Liver (tissue), 9 donors: ENCODE results near the gene DIAPH2. TPM values are rescaled to one million over a fixed set of nuclear protein-coding genes. Genes with fewer than 3 reads are reported as not detected.

ENCODE experiments used
- DNase-seq: peaks from one replicate; pipeline ENCODE4 v3.0.0-alpha.2; 2017; ENCODE audit warnings: low spot score
- H3K27ac ChIP-seq, 2 donors: one replicate each; pipeline ENCODE4 v1.7.0; 2013; ENCODE audit warnings: inconsistent platforms in 2 of 2, low read length in 2 of 2, control low read depth in 1 of 2, low read depth in 1 of 2, mild to moderate bottlenecking in 1 of 2
- H3K27me3 ChIP-seq, 4 donors: one replicate each; pipeline versions ENCODE4 v1.6.1 to v1.7.0; 2013; ENCODE audit warnings: low read length in 3 of 4, inconsistent platforms in 1 of 4, mild to moderate bottlenecking in 1 of 4, moderate library complexity in 1 of 4; ENCODE audit not compliant: control insufficient read depth in 4 of 4, insufficient read depth in 4 of 4
- H3K36me3 ChIP-seq, 4 donors: one replicate each; pipeline versions ENCODE4 v1.6.1 to v1.7.0; 2013; ENCODE audit warnings: low read length in 3 of 4, mild to moderate bottlenecking in 3 of 4, low read depth in 1 of 4, moderate library complexity in 1 of 4; ENCODE audit not compliant: control insufficient read depth in 4 of 4, insufficient read depth in 3 of 4
- H3K4me1 ChIP-seq, 4 donors: one replicate each; pipeline versions ENCODE4 v1.6.1 to v1.7.0; 2013; ENCODE audit warnings: low read length in 3 of 4, mild to moderate bottlenecking in 3 of 4, moderate library complexity in 1 of 4; ENCODE audit not compliant: control insufficient read depth in 4 of 4, insufficient read depth in 4 of 4
- H3K4me3 ChIP-seq, 3 donors: one replicate each; pipeline versions ENCODE4 v1.6.1 to v1.7.0; 2013; ENCODE audit warnings: low read length in 3 of 3, control low read depth in 1 of 3, low read depth in 1 of 3, mild to moderate bottlenecking in 1 of 3
- H3K9ac ChIP-seq, 2 donors: one replicate each; pipeline ENCODE4 v1.7.0; 2013; ENCODE audit warnings: low read length in 2 of 2, mild to moderate bottlenecking in 2 of 2, moderate library complexity in 2 of 2, control low read depth in 1 of 2, low read depth in 1 of 2
- H3K9me3 ChIP-seq, 4 donors: one replicate each; pipeline versions ENCODE4 v1.6.1 to v1.7.0; 2013; ENCODE audit warnings: low read length in 3 of 4; ENCODE audit not compliant: control insufficient read depth in 4 of 4
- ATF3 ChIP-seq: IDR thresholded peaks from 2 replicates; pipeline ENCODE4 v1.6.1; 2016; ENCODE audit warnings: antibody characterized with exemption
- EGR1 ChIP-seq, 2 donors: IDR thresholded peaks; 2 replicates each; pipeline ENCODE4 v1.6.1; 2016 to 2018; ENCODE audit warnings: antibody characterized with exemption in 2 of 2, low read depth in 2 of 2
- FOXA1 ChIP-seq: IDR thresholded peaks from 2 replicates; pipeline ENCODE4 v1.6.1; 2016; ENCODE audit warnings: antibody characterized with exemption
- FOXA2 ChIP-seq: IDR thresholded peaks from 2 replicates; pipeline ENCODE4 v1.6.1; 2016; ENCODE audit warnings: antibody characterized with exemption
- GABPA ChIP-seq, 2 donors: IDR thresholded peaks in 1 of 2; conservative IDR thresholded peaks in 1 of 2; 2 replicates each; pipeline ENCODE4 v1.6.1; 2016; ENCODE audit warnings: antibody characterized with exemption in 2 of 2, mild to moderate bottlenecking in 1 of 2, moderate library complexity in 1 of 2
- HNF4A ChIP-seq, 2 donors: conservative IDR thresholded peaks; 2 replicates each; pipeline ENCODE4 v1.6.1; 2016; ENCODE audit warnings: antibody characterized with exemption in 2 of 2, mild to moderate bottlenecking in 2 of 2
- HNF4G ChIP-seq: IDR thresholded peaks from 2 replicates; pipeline ENCODE4 v1.6.1; 2016; ENCODE audit warnings: antibody characterized with exemption
- JUND ChIP-seq, 2 donors: IDR thresholded peaks; 2 replicates each; pipeline ENCODE4 v1.6.1; 2016; ENCODE audit warnings: antibody characterized with exemption in 2 of 2
- MAX ChIP-seq: IDR thresholded peaks from 2 replicates; pipeline ENCODE4 v1.6.1; 2016; ENCODE audit warnings: antibody characterized with exemption
- RAD21 ChIP-seq, 2 donors: IDR thresholded peaks; 2 replicates each; pipeline ENCODE4 v1.6.1; 2016; ENCODE audit warnings: antibody characterized with exemption in 2 of 2, mild to moderate bottlenecking in 2 of 2
- REST ChIP-seq: IDR thresholded peaks from 2 replicates; pipeline ENCODE4 v1.6.1; 2016; ENCODE audit warnings: antibody characterized with exemption, mild to moderate bottlenecking
- RXRA ChIP-seq, 2 donors: IDR thresholded peaks; 2 replicates each; pipeline ENCODE4 v1.6.1; 2017 to 2018; ENCODE audit warnings: antibody characterized with exemption in 2 of 2, mild to moderate bottlenecking in 1 of 2
- SP1 ChIP-seq: IDR thresholded peaks from 2 replicates; pipeline ENCODE4 v1.6.1; 2018; ENCODE audit warnings: antibody characterized with exemption, mild to moderate bottlenecking
- TAF1 ChIP-seq: conservative IDR thresholded peaks from 2 replicates; pipeline ENCODE4 v1.6.1; 2016; ENCODE audit warnings: antibody characterized with exemption, mild to moderate bottlenecking
- ZBTB33 ChIP-seq: IDR thresholded peaks from 2 replicates; pipeline ENCODE4 v1.6.1; 2016; ENCODE audit warnings: antibody characterized with exemption
- whole genome bisulfite sequencing: extraction: QIAGEN DNeasy Blood & Tissue Kit; methylation state at CpG from one replicate; pipeline ENCODE4 v1.1.7; 2013; 5-methylcytosine and 5-hydroxymethylcytosine counted together
- polyA plus RNA-seq, 2 donors: library from polyadenylated mRNA; stranded (reverse) in 1 of 2; unstranded in 1 of 2; fragments of 200-250 nt in 1 of 2; fragments of >200 nt in 1 of 2; fragmentation: Nextera tagmentation in 1 of 2; extraction: Ambion mirVana in 1 of 2; gene quantifications; one replicate each; pipeline versions ENCODE4 v1.2.1 to v1.2.3, GENCODE V29; 2013 to 2015
- total RNA-seq, 2 donors: library from RNA; depleted of rRNA; stranded (reverse); fragments of >200 nt; gene quantifications; one replicate each; pipeline ENCODE4 v1.2.3, GENCODE V29; 2014
- donor health status: healthy.
- donor health status: healthy.
- donor health status: healthy.
- donor health status: healthy.
- donor health status: healthy.

Gene DIAPH2
- total and polyA plus RNA-seq, 4 donors: 2.7 to 16.6 (median 5.3) TPM

- no peak for TF ChIP-seq ZBTB33
- TF ChIP-seq ATF3: no peak
- no peak for TF ChIP-seq RXRA (IDR thresholded peaks at IDR 0.05)
- no peak for TF ChIP-seq EGR1 (IDR thresholded peaks at IDR 0.05; ENCODE audit: low read depth in 2 of 2)
- no peak for TF ChIP-seq JUND (IDR thresholded peaks at IDR 0.05)
- TF ChIP-seq HNF4A (conservative IDR thresholded peaks at IDR 0.05): no peak
- TF ChIP-seq SP1: no peak
- no peak for TF ChIP-seq GABPA (IDR thresholded peaks at IDR 0.05 in 1 of 2, conservative IDR thresholded peaks at IDR 0.05 in 1 of 2)
- TF ChIP-seq MAX: no peak
- no peak for TF ChIP-seq HNF4G
These were observed 448.2 kb downstream of the DIAPH2 start (continued) for GRCh38 chrX:97132664-97133415.

GRCh38 chrX:97145934-97146333 lies 461.3 kb downstream of the DIAPH2 start:
- Histone ChIP-seq H3K4me1 (no peaks in the 10 kb centered on the region), H3K4me3 (no peak overlapping the region), H3K9ac (no peak overlapping the region), H3K27me3 (no peaks in the 10 kb centered on the region), H3K9me3 (no peaks in the 10 kb centered on the region), H3K36me3 (no peaks in the 10 kb centered on the region), H3K27ac (no peak overlapping the region)
- no peak for DNase-seq
- no peak for TF ChIP-seq ZBTB33
- TF ChIP-seq TAF1: no peak
- 100% methylated on average over 1 of the region's 1 CpG for WGBS

GRCh38 chrX:97155816-97156215 lies 471.2 kb downstream of the DIAPH2 start:
- H3K36me3 ChIP-seq: no peaks in the 10 kb centered on the region
- H3K4me1 ChIP-seq: peaks cover 0 to 2% (median 0%) of the 10 kb centered on the region in 4 donors
- no peaks in the 10 kb centered on the region for H3K27me3 ChIP-seq
- no peaks in the 10 kb centered on the region for H3K9me3 ChIP-seq
- DNase-seq: no peak
- no peak overlapping the region for H3K4me3 ChIP-seq
- no peak overlapping the region for H3K27ac ChIP-seq
- WGBS: 79% methylated on average over 1 of the region's 1 CpG
- H3K9ac ChIP-seq: no peak overlapping the region
- no peak for TF ChIP-seq ZBTB33
- TF ChIP-seq GABPA (IDR thresholded peaks at IDR 0.05 in 1 of 2, conservative IDR thresholded peaks at IDR 0.05 in 1 of 2): no peak
- no peak for TF ChIP-seq FOXA2
- TF ChIP-seq HNF4G: no peak
- TF ChIP-seq RXRA (IDR thresholded peaks at IDR 0.05): no peak
- no peak for TF ChIP-seq JUND (IDR thresholded peaks at IDR 0.05)
- no peak for TF ChIP-seq REST
- no peak for TF ChIP-seq RAD21 (IDR thresholded peaks at IDR 0.05)
- TF ChIP-seq MAX: no peak
- TF ChIP-seq FOXA1: no peak
- no peak for TF ChIP-seq ATF3
- TF ChIP-seq SP1: no peak
- no peak for TF ChIP-seq HNF4A (conservative IDR thresholded peaks at IDR 0.05)
